Liver (tissue), 9 donors: ENCODE results near the gene SREK1IP1. TPM values are rescaled to one million over a fixed set of nuclear protein-coding genes. Genes with fewer than 3 reads are reported as not detected.

ENCODE experiments used
- DNase-seq: peaks from one replicate; pipeline ENCODE4 v3.0.0-alpha.2; 2017; ENCODE audit warnings: low spot score
- H3K27ac ChIP-seq, 2 donors: one replicate each; pipeline ENCODE4 v1.7.0; 2013; ENCODE audit warnings: inconsistent platforms in 2 of 2, low read length in 2 of 2, control low read depth in 1 of 2, low read depth in 1 of 2, mild to moderate bottlenecking in 1 of 2
- H3K27me3 ChIP-seq, 4 donors: one replicate each; pipeline versions ENCODE4 v1.6.1 to v1.7.0; 2013; ENCODE audit warnings: low read length in 3 of 4, inconsistent platforms in 1 of 4, mild to moderate bottlenecking in 1 of 4, moderate library complexity in 1 of 4; ENCODE audit not compliant: control insufficient read depth in 4 of 4, insufficient read depth in 4 of 4
- H3K36me3 ChIP-seq, 4 donors: one replicate each; pipeline versions ENCODE4 v1.6.1 to v1.7.0; 2013; ENCODE audit warnings: low read length in 3 of 4, mild to moderate bottlenecking in 3 of 4, low read depth in 1 of 4, moderate library complexity in 1 of 4; ENCODE audit not compliant: control insufficient read depth in 4 of 4, insufficient read depth in 3 of 4
- H3K4me1 ChIP-seq, 4 donors: one replicate each; pipeline versions ENCODE4 v1.6.1 to v1.7.0; 2013; ENCODE audit warnings: low read length in 3 of 4, mild to moderate bottlenecking in 3 of 4, moderate library complexity in 1 of 4; ENCODE audit not compliant: control insufficient read depth in 4 of 4, insufficient read depth in 4 of 4
- H3K4me3 ChIP-seq, 3 donors: one replicate each; pipeline versions ENCODE4 v1.6.1 to v1.7.0; 2013; ENCODE audit warnings: low read length in 3 of 3, control low read depth in 1 of 3, low read depth in 1 of 3, mild to moderate bottlenecking in 1 of 3
- H3K9ac ChIP-seq, 2 donors: one replicate each; pipeline ENCODE4 v1.7.0; 2013; ENCODE audit warnings: low read length in 2 of 2, mild to moderate bottlenecking in 2 of 2, moderate library complexity in 2 of 2, control low read depth in 1 of 2, low read depth in 1 of 2
- H3K9me3 ChIP-seq, 4 donors: one replicate each; pipeline versions ENCODE4 v1.6.1 to v1.7.0; 2013; ENCODE audit warnings: low read length in 3 of 4; ENCODE audit not compliant: control insufficient read depth in 4 of 4
- ATF3 ChIP-seq: IDR thresholded peaks from 2 replicates; pipeline ENCODE4 v1.6.1; 2016; ENCODE audit warnings: antibody characterized with exemption
- EGR1 ChIP-seq, 2 donors: IDR thresholded peaks; 2 replicates each; pipeline ENCODE4 v1.6.1; 2016 to 2018; ENCODE audit warnings: antibody characterized with exemption in 2 of 2, low read depth in 2 of 2
- FOXA1 ChIP-seq: IDR thresholded peaks from 2 replicates; pipeline ENCODE4 v1.6.1; 2016; ENCODE audit warnings: antibody characterized with exemption
- FOXA2 ChIP-seq: IDR thresholded peaks from 2 replicates; pipeline ENCODE4 v1.6.1; 2016; ENCODE audit warnings: antibody characterized with exemption
- GABPA ChIP-seq, 2 donors: IDR thresholded peaks in 1 of 2; conservative IDR thresholded peaks in 1 of 2; 2 replicates each; pipeline ENCODE4 v1.6.1; 2016; ENCODE audit warnings: antibody characterized with exemption in 2 of 2, mild to moderate bottlenecking in 1 of 2, moderate library complexity in 1 of 2
- HNF4A ChIP-seq, 2 donors: conservative IDR thresholded peaks; 2 replicates each; pipeline ENCODE4 v1.6.1; 2016; ENCODE audit warnings: antibody characterized with exemption in 2 of 2, mild to moderate bottlenecking in 2 of 2
- HNF4G ChIP-seq: IDR thresholded peaks from 2 replicates; pipeline ENCODE4 v1.6.1; 2016; ENCODE audit warnings: antibody characterized with exemption
- JUND ChIP-seq, 2 donors: IDR thresholded peaks; 2 replicates each; pipeline ENCODE4 v1.6.1; 2016; ENCODE audit warnings: antibody characterized with exemption in 2 of 2
- MAX ChIP-seq: IDR thresholded peaks from 2 replicates; pipeline ENCODE4 v1.6.1; 2016; ENCODE audit warnings: antibody characterized with exemption
- NR2F2 ChIP-seq: IDR thresholded peaks from 2 replicates; pipeline ENCODE4 v1.6.1; 2016; ENCODE audit warnings: antibody characterized with exemption
- REST ChIP-seq: IDR thresholded peaks from 2 replicates; pipeline ENCODE4 v1.6.1; 2016; ENCODE audit warnings: antibody characterized with exemption, mild to moderate bottlenecking
- RXRA ChIP-seq, 2 donors: IDR thresholded peaks; 2 replicates each; pipeline ENCODE4 v1.6.1; 2017 to 2018; ENCODE audit warnings: antibody characterized with exemption in 2 of 2, mild to moderate bottlenecking in 1 of 2
- SP1 ChIP-seq: IDR thresholded peaks from 2 replicates; pipeline ENCODE4 v1.6.1; 2018; ENCODE audit warnings: antibody characterized with exemption, mild to moderate bottlenecking
- TAF1 ChIP-seq: conservative IDR thresholded peaks from 2 replicates; pipeline ENCODE4 v1.6.1; 2016; ENCODE audit warnings: antibody characterized with exemption, mild to moderate bottlenecking
- YY1 ChIP-seq: IDR thresholded peaks from 2 replicates; pipeline ENCODE4 v1.6.1; 2016; ENCODE audit warnings: antibody characterized with exemption, mild to moderate bottlenecking
- WGBS: extraction: QIAGEN DNeasy Blood & Tissue Kit; methylation state at CpG from one replicate; pipeline ENCODE4 v1.1.7; 2013; 5-methylcytosine and 5-hydroxymethylcytosine counted together
- polyA plus RNA-seq, 2 donors: library from polyadenylated mRNA; stranded (reverse) in 1 of 2; unstranded in 1 of 2; fragments of 200-250 nt in 1 of 2; fragments of >200 nt in 1 of 2; fragmentation: Nextera tagmentation in 1 of 2; extraction: Ambion mirVana in 1 of 2; gene quantifications; one replicate each; pipeline versions ENCODE4 v1.2.1 to v1.2.3, GENCODE V29; 2013 to 2015
- total RNA-seq, 2 donors: library from RNA; depleted of rRNA; stranded (reverse); fragments of >200 nt; gene quantifications; one replicate each; pipeline ENCODE4 v1.2.3, GENCODE V29; 2014
- TF ChIP-seq, protein P1 (sequence below): fragments of 150-350 bp; IDR thresholded peaks from 2 replicates; pipeline ENCODE4 v1.5.1; 2017; ENCODE audit warnings: improper control_type of control experiment, low read depth, low read length; ENCODE audit not compliant: missing input control
- donor health status: healthy.
- donor health status: healthy.
- donor health status: healthy.
- donor health status: healthy.
- donor health status: healthy.

Gene SREK1IP1
- total and polyA plus RNA-seq, 4 donors, result 2.9 to 22.0 (median 7.8) TPM

DNA sequence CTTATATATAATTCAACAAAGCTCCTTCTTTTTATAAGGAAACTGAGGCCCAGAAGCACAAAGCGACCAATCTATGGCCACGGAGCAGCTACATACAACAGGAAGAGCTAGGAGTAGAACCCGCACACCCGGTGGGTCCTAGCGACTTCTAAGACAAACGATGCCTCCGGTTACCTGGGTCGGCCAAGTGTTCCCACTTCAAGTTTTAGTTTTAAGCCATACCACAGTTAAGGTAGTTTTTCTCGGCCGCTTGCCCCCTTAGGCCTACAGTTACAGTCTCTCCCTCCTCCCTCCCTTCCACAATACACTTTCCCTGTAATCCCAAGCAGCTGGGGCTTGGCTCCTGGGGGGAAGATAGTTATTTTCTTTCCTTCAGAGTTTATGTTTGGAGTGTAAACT is 533 bp downstream of the SREK1IP1 start:
- Histone ChIP-seq H3K4me3 (peak overlapping the region; percentile 76 to 89 (median 87)), H3K9me3 (no peaks in the 10 kb centered on the region), H3K9ac (peak overlapping the region; percentile 95 to 100), H3K36me3 (peaks cover 0 to 3% (median 1%) of the 10 kb centered on the region in 4 donors), H3K27me3 (no peaks in the 10 kb centered on the region), H3K27ac (peak overlapping the region; percentile 68 to 90), H3K4me1 (peaks cover 5 to 33% (median 31%) of the 10 kb centered on the region in 4 donors)
- no peak for TF ChIP-seq ATF3
- TF ChIP-seq HNF4A (conservative IDR thresholded peaks at IDR 0.05), result no peak
- no peak for TF ChIP-seq NR2F2
- TF ChIP-seq TAF1, result no peak
- TF ChIP-seq HNF4G, result no peak
- no peak for TF ChIP-seq FOXA1
- TF ChIP-seq MAX, result no peak
- no peak for TF ChIP-seq REST
- TF ChIP-seq SP1, result no peak
- TF ChIP-seq YY1, result no peak
- TF ChIP-seq, protein P1, sequence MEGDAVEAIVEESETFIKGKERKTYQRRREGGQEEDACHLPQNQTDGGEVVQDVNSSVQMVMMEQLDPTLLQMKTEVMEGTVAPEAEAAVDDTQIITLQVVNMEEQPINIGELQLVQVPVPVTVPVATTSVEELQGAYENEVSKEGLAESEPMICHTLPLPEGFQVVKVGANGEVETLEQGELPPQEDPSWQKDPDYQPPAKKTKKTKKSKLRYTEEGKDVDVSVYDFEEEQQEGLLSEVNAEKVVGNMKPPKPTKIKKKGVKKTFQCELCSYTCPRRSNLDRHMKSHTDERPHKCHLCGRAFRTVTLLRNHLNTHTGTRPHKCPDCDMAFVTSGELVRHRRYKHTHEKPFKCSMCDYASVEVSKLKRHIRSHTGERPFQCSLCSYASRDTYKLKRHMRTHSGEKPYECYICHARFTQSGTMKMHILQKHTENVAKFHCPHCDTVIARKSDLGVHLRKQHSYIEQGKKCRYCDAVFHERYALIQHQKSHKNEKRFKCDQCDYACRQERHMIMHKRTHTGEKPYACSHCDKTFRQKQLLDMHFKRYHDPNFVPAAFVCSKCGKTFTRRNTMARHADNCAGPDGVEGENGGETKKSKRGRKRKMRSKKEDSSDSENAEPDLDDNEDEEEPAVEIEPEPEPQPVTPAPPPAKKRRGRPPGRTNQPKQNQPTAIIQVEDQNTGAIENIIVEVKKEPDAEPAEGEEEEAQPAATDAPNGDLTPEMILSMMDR, result no peak
- 1% methylated on average over 10 of the region's 10 CpGs for WGBS
- peak; percentile 55 for DNase-seq

DNA sequence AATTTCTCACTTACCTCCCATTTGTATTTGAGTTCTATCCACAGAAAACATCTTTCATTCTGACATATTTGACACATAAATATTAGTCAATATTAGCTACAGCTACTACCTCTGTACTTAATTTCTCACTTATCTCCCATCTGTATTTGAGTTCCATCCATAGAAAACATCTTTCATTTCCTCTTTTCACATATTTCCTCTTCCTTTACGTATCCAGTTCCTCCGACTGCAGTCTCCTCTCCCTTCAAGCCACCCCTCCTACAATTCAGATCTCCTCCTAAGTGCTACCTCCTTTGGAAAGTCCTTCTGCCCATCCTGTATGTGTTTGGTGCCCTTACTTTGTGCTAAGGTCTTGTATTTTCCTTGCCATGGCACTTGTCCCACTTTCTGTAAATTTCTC is 1.6 kb downstream of the SREK1IP1 start:
- WGBS, result 80% methylated on average over 2 of the region's 2 CpGs
- H3K9ac ChIP-seq, result peak overlapping the region in 1 of 2 donors; percentile 17
- H3K9me3 ChIP-seq, result no peaks in the 10 kb centered on the region
- peaks cover 5 to 33% (median 31%) of the 10 kb centered on the region in 4 donors for H3K4me1 ChIP-seq
- H3K36me3 ChIP-seq, result peaks cover 0 to 3% (median 1%) of the 10 kb centered on the region in 4 donors
- TF ChIP-seq HNF4G (no peak), NR2F2 (no peak), RXRA (IDR thresholded peaks at IDR 0.05) (no peak), REST (no peak), FOXA1 (no peak), MAX (no peak), JUND (IDR thresholded peaks at IDR 0.05) (no peak), TAF1 (no peak), YY1 (no peak), EGR1 (IDR thresholded peaks at IDR 0.05; ENCODE audit: low read depth in 2 of 2) (no peak), FOXA2 (no peak), GABPA (IDR thresholded peaks at IDR 0.05 in 1 of 2, conservative IDR thresholded peaks at IDR 0.05 in 1 of 2) (no peak), ATF3 (no peak), HNF4A (conservative IDR thresholded peaks at IDR 0.05) (no peak)
- TF ChIP-seq, protein P1, result no peak
- DNase-seq, result no peak
- H3K4me3 ChIP-seq, result peak overlapping the region in 1 of 3 donors; percentile 87
- H3K27me3 ChIP-seq, result no peaks in the 10 kb centered on the region
- no peak overlapping the region for H3K27ac ChIP-seq
